Hepatocyte (in vitro differentiated cells): ENCODE results near the gene ZSWIM1. TPM values are rescaled to one million over a fixed set of nuclear protein-coding genes. Genes with fewer than 3 reads are reported as not detected.

Experiments
- DNase-seq: peaks from one replicate; pipeline ENCODE4 v3.0.0-alpha.2; 2016; ENCODE audit warnings: low spot score
- H2AFZ ChIP-seq: fragments of 200-600 bp; sonication (generic); 2 replicates; pipeline ENCODE4 v1.6.0; 2016; ENCODE audit warnings: antibody characterized with exemption, mild to moderate bottlenecking
- H3K27ac ChIP-seq: fragments of 200-600 bp; sonication (generic); 2 replicates; pipeline ENCODE4 v1.5.1; 2016; ENCODE audit warnings: mild to moderate bottlenecking
- H3K27me3 ChIP-seq: fragments of 200-600 bp; sonication (generic); 2 replicates; pipeline ENCODE4 v1.6.1; 2016
- H3K36me3 ChIP-seq: fragments of 200-600 bp; sonication (generic); replicated peaks from 2 replicates; pipeline ENCODE4 v1.5.1; 2016; ENCODE audit warnings: low read depth; ENCODE audit not compliant: insufficient read depth
- H3K4me1 ChIP-seq: fragments of 200-600 bp; sonication (generic); 2 replicates; pipeline ENCODE4 v1.5.1; 2016; ENCODE audit warnings: mild to moderate bottlenecking, moderate library complexity; ENCODE audit not compliant: insufficient read depth
- H3K4me2 ChIP-seq: fragments of 200-600 bp; sonication (generic); 2 replicates; pipeline ENCODE4 v1.6.0; 2016
- H3K4me3 ChIP-seq: fragments of 200-600 bp; sonication (generic); 2 replicates; pipeline ENCODE4 v1.5.1; 2016; ENCODE audit warnings: mild to moderate bottlenecking
- H3K79me2 ChIP-seq: fragments of 200-600 bp; sonication (generic); 2 replicates; pipeline ENCODE4 v1.6.0; 2017; ENCODE audit warnings: mild to moderate bottlenecking
- H3K9me2 ChIP-seq: fragments of 200-600 bp; sonication (generic); replicated peaks from 2 replicates; pipeline ENCODE4 v1.6.0; 2017; ENCODE audit warnings: mild to moderate bottlenecking; ENCODE audit not compliant: insufficient read depth
- H3K9me3 ChIP-seq: fragments of 200-600 bp; sonication (generic); 2 replicates; pipeline ENCODE4 v1.5.1; 2016; ENCODE audit warnings: low read depth, mild to moderate bottlenecking
- H4K20me1 ChIP-seq: fragments of 200-600 bp; sonication (generic); 2 replicates; pipeline ENCODE4 v1.6.0; 2016; ENCODE audit warnings: mild to moderate bottlenecking; ENCODE audit not compliant: insufficient read depth, poor library complexity, severe bottlenecking
- EZH2 ChIP-seq: fragments of 200-600 bp; sonication (generic); IDR thresholded peaks from 2 replicates; pipeline ENCODE4 v1.6.1; 2016; ENCODE audit warnings: antibody characterized with exemption, mild to moderate bottlenecking, borderline replicate concordance
- EZH2phosphoT487 ChIP-seq: fragments of 200-600 bp; sonication (generic); IDR thresholded peaks from one replicate; pipeline ENCODE4 v1.6.1; 2018; ENCODE audit warnings: antibody characterized with exemption, mild to moderate bottlenecking, low read depth, moderate library complexity; ENCODE audit not compliant: unreplicated experiment, severe bottlenecking
- WGBS: methylation state at CpG from one replicate; pipeline ENCODE4 v1.1.6; 2016; ENCODE audit warnings: low lambda C conversion rate; ENCODE audit errors: missing lambda C conversion rate; 5-methylcytosine and 5-hydroxymethylcytosine counted together
- polyA plus RNA-seq: library from polyadenylated mRNA; unstranded; fragments of >200 nt; fragmentation: Nextera tagmentation; extraction: Ambion mirVana; gene quantifications from 2 replicates; pipeline ENCODE4 v1.2.1, GENCODE V29; 2016
- total RNA-seq: library from RNA; depleted of rRNA; stranded (reverse); fragments of >200 nt; gene quantifications from 2 replicates; pipeline ENCODE4 v1.2.3, GENCODE V29; 2014
- TF ChIP-seq, protein P1 (sequence below): fragments of 200-600 bp; sonication (generic); IDR thresholded peaks from 2 replicates; pipeline ENCODE4 v1.5.1; 2016; ENCODE audit warnings: antibody characterized with exemption, mild to moderate bottlenecking; ENCODE audit not compliant: poor library complexity

The ZSWIM1 gene
- total and polyA plus RNA-seq, 2 experiments from 2014 or later, result 5.0 to 6.4 TPM

DNA sequence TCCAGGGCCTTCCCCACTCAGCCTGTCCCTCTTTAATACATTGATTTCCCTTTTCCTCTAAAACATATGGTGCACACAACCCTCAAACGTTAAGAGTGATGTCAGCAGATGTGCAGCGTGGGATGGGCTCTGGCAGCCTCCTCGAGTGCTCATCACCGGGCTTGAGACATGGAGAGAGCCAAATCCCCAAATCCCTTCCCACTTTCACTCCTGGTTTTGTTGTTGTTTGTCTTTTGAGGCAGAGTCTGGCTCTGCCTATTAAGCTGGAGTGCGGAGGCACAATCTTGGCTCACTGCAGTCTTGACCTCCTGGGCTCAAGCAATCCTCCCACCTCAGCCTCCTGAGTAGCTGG lies 36.7 kb downstream of the ZSWIM1 start:
- Histone ChIP-seq H3K4me3 (no peak overlapping the region), H3K27ac (peak overlapping the region; percentile 88), H3K4me1 (peaks cover 9% of the 10 kb centered on the region), H4K20me1 (no peaks in the 10 kb centered on the region), H3K4me2 (no peak overlapping the region), H3K79me2 (no peaks in the 10 kb centered on the region), H3K9me3 (no peaks in the 10 kb centered on the region), H3K27me3 (no peaks in the 10 kb centered on the region), H3K36me3 (no peaks in the 10 kb centered on the region), H3K9me2 (no peaks in the 10 kb centered on the region), H2AFZ (no peak overlapping the region)
- no peak for TF ChIP-seq EZH2phosphoT487
- TF ChIP-seq, protein P1, sequence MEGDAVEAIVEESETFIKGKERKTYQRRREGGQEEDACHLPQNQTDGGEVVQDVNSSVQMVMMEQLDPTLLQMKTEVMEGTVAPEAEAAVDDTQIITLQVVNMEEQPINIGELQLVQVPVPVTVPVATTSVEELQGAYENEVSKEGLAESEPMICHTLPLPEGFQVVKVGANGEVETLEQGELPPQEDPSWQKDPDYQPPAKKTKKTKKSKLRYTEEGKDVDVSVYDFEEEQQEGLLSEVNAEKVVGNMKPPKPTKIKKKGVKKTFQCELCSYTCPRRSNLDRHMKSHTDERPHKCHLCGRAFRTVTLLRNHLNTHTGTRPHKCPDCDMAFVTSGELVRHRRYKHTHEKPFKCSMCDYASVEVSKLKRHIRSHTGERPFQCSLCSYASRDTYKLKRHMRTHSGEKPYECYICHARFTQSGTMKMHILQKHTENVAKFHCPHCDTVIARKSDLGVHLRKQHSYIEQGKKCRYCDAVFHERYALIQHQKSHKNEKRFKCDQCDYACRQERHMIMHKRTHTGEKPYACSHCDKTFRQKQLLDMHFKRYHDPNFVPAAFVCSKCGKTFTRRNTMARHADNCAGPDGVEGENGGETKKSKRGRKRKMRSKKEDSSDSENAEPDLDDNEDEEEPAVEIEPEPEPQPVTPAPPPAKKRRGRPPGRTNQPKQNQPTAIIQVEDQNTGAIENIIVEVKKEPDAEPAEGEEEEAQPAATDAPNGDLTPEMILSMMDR, result no peak
- TF ChIP-seq EZH2, result no peak
- 76% methylated on average over 5 of the region's 5 CpGs for WGBS
- DNase-seq, result no peak

DNA sequence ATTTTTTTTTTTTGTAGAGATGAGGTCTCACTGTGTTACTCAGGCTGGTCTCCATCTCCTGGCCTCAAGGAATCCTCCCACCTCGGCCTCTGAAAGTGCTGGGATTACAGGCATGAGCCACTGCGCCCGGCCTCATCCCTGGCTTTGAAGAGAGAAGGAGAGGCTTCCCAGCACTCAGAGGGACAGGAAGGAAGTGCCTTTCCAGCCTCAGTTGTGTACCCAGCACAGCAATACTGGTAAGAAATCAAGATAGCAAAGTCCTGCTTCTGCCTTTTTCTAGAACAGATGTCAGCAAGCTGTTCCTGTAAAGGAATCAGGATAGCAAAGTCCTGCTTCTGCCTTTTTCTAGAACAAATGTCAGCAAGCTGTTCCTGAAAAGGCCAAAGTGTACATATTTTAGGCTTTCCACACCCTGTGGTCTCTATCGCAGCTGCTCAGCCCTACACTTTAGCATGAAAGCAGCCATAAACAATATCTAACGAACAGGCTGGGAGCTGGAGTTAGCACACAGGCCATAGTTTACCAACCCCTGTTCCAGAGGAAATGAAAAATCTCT lies 37.2 kb downstream of the ZSWIM1 start:
- no peak overlapping the region for H3K4me2 ChIP-seq
- 58% methylated on average over 5 of the region's 5 CpGs for WGBS
- H2AFZ ChIP-seq, result no peak overlapping the region
- no peaks in the 10 kb centered on the region for H3K79me2 ChIP-seq
- no peak overlapping the region for H3K4me3 ChIP-seq
- peak overlapping the region; percentile 88 for H3K27ac ChIP-seq
- TF ChIP-seq EZH2phosphoT487 (no peak), EZH2 (no peak)
- TF ChIP-seq, protein P1, result no peak
- H3K27me3 ChIP-seq, result no peaks in the 10 kb centered on the region
- peak; percentile 51 for DNase-seq
- no peaks in the 10 kb centered on the region for H3K36me3 ChIP-seq
- peaks cover 9% of the 10 kb centered on the region for H3K4me1 ChIP-seq
- H3K9me3 ChIP-seq, result no peaks in the 10 kb centered on the region
- no peaks in the 10 kb centered on the region for H4K20me1 ChIP-seq
- no peaks in the 10 kb centered on the region for H3K9me2 ChIP-seq

DNA sequence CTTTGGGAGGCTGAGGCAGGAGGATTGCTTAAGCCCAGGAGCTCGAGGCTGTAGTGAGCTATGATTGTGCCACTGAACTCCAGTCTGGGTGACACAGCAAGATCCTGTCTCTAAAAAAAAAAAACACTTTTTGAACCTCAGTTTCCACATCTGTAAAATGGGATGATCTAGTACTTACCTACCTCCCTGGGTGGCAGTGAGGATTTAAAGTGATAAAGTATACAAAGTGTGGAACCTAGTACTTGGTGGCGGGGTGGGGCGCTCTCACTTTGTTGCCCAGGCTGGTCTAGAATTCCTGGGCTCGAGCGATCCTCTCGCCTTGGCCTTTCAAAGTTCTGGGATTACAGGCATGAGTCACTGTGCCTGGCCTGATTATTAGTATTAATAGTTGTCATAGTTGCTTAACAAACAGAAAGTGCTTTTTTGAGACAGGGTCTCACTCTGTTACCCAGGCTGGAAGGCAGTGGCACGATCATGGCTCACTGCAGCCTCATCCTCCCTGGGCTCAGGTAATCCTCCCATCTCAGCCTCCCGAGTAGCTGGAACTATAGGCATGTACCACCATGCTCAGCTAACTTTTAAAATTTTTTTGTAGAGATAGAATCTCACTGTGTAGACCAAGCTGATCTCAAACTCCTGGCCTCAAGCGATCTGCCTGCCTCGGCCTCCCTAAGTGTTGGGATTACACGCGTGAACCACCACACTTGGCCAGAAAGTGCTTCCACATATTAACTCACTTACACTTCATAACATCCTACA lies 37.9 kb downstream of the ZSWIM1 start:
- Histone ChIP-seq H3K4me1 (peaks cover 11% of the 10 kb centered on the region), H3K27me3 (no peaks in the 10 kb centered on the region), H3K4me3 (no peak overlapping the region), H4K20me1 (no peaks in the 10 kb centered on the region), H3K36me3 (no peaks in the 10 kb centered on the region), H3K79me2 (no peaks in the 10 kb centered on the region), H3K27ac (peak overlapping the region; percentile 88), H3K4me2 (no peak overlapping the region), H3K9me3 (no peaks in the 10 kb centered on the region), H2AFZ (no peak overlapping the region), H3K9me2 (no peaks in the 10 kb centered on the region)
- 85% methylated on average over 12 of the region's 12 CpGs for WGBS
- TF ChIP-seq EZH2phosphoT487, result no peak
- TF ChIP-seq, protein P1, result no peak
- no peak for TF ChIP-seq EZH2
- DNase-seq, result no peak
